Fibroblast of lung (primary cell): Measurements from ENCODE around the gene OIP5. TPM values are rescaled to one million over a fixed set of nuclear protein-coding genes. Genes with fewer than 3 reads are reported as not detected.

Experiments used
- DNase-seq, 2 donors: peaks; one replicate each; pipeline versions ENCODE4 v3.0.0 to v3.0.0-alpha.2; 2010; ENCODE audit warnings: low read depth in 2 of 2
- H2AFZ ChIP-seq: 2 replicates; pipeline ENCODE4 v1.5.1; 2012; ENCODE audit warnings: low read length, control low read depth, inconsistent platforms
- H3K27ac ChIP-seq: 2 replicates; pipeline ENCODE4 v1.5.1; 2011; ENCODE audit warnings: low read length, control low read depth; ENCODE audit not compliant: insufficient read depth
- H3K27me3 ChIP-seq: 2 replicates; pipeline ENCODE4 v1.5.1; 2011; ENCODE audit warnings: mild to moderate bottlenecking, low read length; ENCODE audit not compliant: control insufficient read depth, insufficient read depth
- H3K36me3 ChIP-seq: 2 replicates; pipeline ENCODE4 v1.5.1; 2011; ENCODE audit warnings: low read length; ENCODE audit not compliant: control insufficient read depth, insufficient read depth
- H3K4me1 ChIP-seq: 2 replicates; pipeline ENCODE4 v1.5.1; 2011; ENCODE audit warnings: low read length; ENCODE audit not compliant: control insufficient read depth, insufficient read depth; ENCODE audit errors: extremely low read depth
- H3K4me2 ChIP-seq: 2 replicates; pipeline ENCODE4 v1.5.1; 2011; ENCODE audit warnings: low read length, control low read depth; ENCODE audit not compliant: insufficient read depth; ENCODE audit errors: extremely low read depth
- H3K4me3 ChIP-seq, 4 experiments: fragments of 200-600 bp in 1 of 4; sonication (generic) in 1 of 4; replicated peaks in 1 of 4; 2 replicates each; pipeline ENCODE4 v1.5.1; 2011 to 2016; ENCODE audit warnings: low read length in 4 of 4, low read depth in 3 of 4, mild to moderate bottlenecking in 3 of 4, control low read depth in 2 of 4, inconsistent platforms in 1 of 4, mixed read lengths in 1 of 4; ENCODE audit not compliant: insufficient read depth in 1 of 4; ENCODE audit errors: control extremely low read depth in 1 of 4
- H3K79me2 ChIP-seq: 2 replicates; pipeline ENCODE4 v1.5.1; 2012; ENCODE audit warnings: mild to moderate bottlenecking, low read length, inconsistent platforms; ENCODE audit not compliant: control insufficient read depth, insufficient read depth
- H3K9ac ChIP-seq: 2 replicates; pipeline ENCODE4 v1.5.1; 2011; ENCODE audit warnings: mild to moderate bottlenecking, low read length, control low read depth; ENCODE audit not compliant: insufficient read depth
- H3K9me3 ChIP-seq: 2 replicates; pipeline ENCODE4 v1.5.1; 2012; ENCODE audit warnings: low read depth, low read length; ENCODE audit not compliant: control insufficient read depth, insufficient read depth
- H4K20me1 ChIP-seq: 2 replicates; pipeline ENCODE4 v1.5.1; 2011; ENCODE audit warnings: low read length; ENCODE audit not compliant: control insufficient read depth, insufficient read depth; ENCODE audit errors: extremely low read depth
- CTCF ChIP-seq, 2 donors: IDR thresholded peaks in 1 of 2; conservative IDR thresholded peaks in 1 of 2; 1 replicate in 1 of 2; 2 replicates in 1 of 2; pipeline ENCODE4 v1.5.1; 2011 to 2012; ENCODE audit warnings: low read length in 2 of 2, control low read depth in 1 of 2, inconsistent platforms in 1 of 2, low read depth in 1 of 2, mild to moderate bottlenecking in 1 of 2
- EZH2 ChIP-seq: IDR thresholded peaks from 2 replicates; pipeline ENCODE4 v1.5.1; 2012; ENCODE audit warnings: low read length, control low read depth, mild to moderate bottlenecking; ENCODE audit errors: missing control alignments
- polyA plus RNA-seq, 2 donors: library from polyadenylated mRNA; depleted of rRNA in 1 of 2; stranded (reverse) in 1 of 2; unstranded in 1 of 2; fragments of >200 nt; gene quantifications; 2 replicates each; pipeline ENCODE4 v1.2.1, GENCODE V29; 2011 to 2012; ENCODE audit warnings: missing spikeins in 1 of 2
- total RNA-seq: library from RNA; depleted of rRNA; stranded (reverse); fragments of >200 nt; gene quantifications from 2 replicates; pipeline ENCODE4 v1.2.1, GENCODE V29; 2014

OIP5 gene
- total and polyA plus RNA-seq, 2 donors (not counting 1 experiment from before 2014, with no cell fraction given), result 2.0 to 2.4 TPM

- Histone ChIP-seq H3K4me1 (no peaks in the 10 kb centered on the region), H3K4me2 (no peak overlapping the region), H3K9me3 (no peaks in the 10 kb centered on the region), H3K36me3 (peaks cover 5% of the 10 kb centered on the region), H3K4me3 (no peak overlapping the region), H3K79me2 (peaks cover 8% of the 10 kb centered on the region), H3K27me3 (no peaks in the 10 kb centered on the region), H3K27ac (no peak overlapping the region), H4K20me1 (no peaks in the 10 kb centered on the region), H3K9ac (no peak overlapping the region), H2AFZ (no peak overlapping the region)
- TF ChIP-seq CTCF (conservative IDR thresholded peaks at IDR 0.05 in 1 of 2, IDR thresholded peaks at IDR 0.05 in 1 of 2; ENCODE audit: low read depth in 1 of 2, low read length in 2 of 2), result no peak
- TF ChIP-seq EZH2, result no peak
- peak in 1 of 2 donors; percentile 17 for DNase-seq
Measured at GRCh38 chr15:41292521-41292920, 39.9 kb downstream of the OIP5 start.

GRCh38 chr15:41291065-41291631, 41.2 kb downstream of the OIP5 start:
- H3K27me3 ChIP-seq, result no peaks in the 10 kb centered on the region
- no peak overlapping the region for H2AFZ ChIP-seq
- no peak overlapping the region for H3K9ac ChIP-seq
- no peaks in the 10 kb centered on the region for H4K20me1 ChIP-seq
- H3K9me3 ChIP-seq, result no peaks in the 10 kb centered on the region
- no peak overlapping the region for H3K4me3 ChIP-seq
- no peak overlapping the region for H3K4me2 ChIP-seq
- no peak for DNase-seq
- H3K4me1 ChIP-seq, result no peaks in the 10 kb centered on the region
- TF ChIP-seq CTCF (conservative IDR thresholded peaks at IDR 0.05 in 1 of 2, IDR thresholded peaks at IDR 0.05 in 1 of 2; ENCODE audit: low read depth in 1 of 2, low read length in 2 of 2), result no peak
- no peak for TF ChIP-seq EZH2
- H3K36me3 ChIP-seq, result peaks cover 5% of the 10 kb centered on the region
- H3K79me2 ChIP-seq, result peaks cover 8% of the 10 kb centered on the region
- no peak overlapping the region for H3K27ac ChIP-seq

GRCh38 chr15:41289953-41290352, 42.4 kb downstream of the OIP5 start:
- no peaks in the 10 kb centered on the region for H3K27me3 ChIP-seq
- no peak for DNase-seq
- TF ChIP-seq CTCF (conservative IDR thresholded peaks at IDR 0.05 in 1 of 2, IDR thresholded peaks at IDR 0.05 in 1 of 2; ENCODE audit: low read depth in 1 of 2, low read length in 2 of 2) (no peak), EZH2 (no peak)

More at GRCh38 chr15:41289953-41290352, 42.4 kb downstream of the OIP5 start:
- H3K4me1 ChIP-seq, result peaks cover 2% of the 10 kb centered on the region
- no peak overlapping the region for H3K4me3 ChIP-seq
- H3K79me2 ChIP-seq, result peaks cover 19% of the 10 kb centered on the region
- no peak overlapping the region for H2AFZ ChIP-seq
- H3K27ac ChIP-seq, result no peak overlapping the region
- H3K36me3 ChIP-seq, result peaks cover 7% of the 10 kb centered on the region
- no peaks in the 10 kb centered on the region for H4K20me1 ChIP-seq
- H3K9me3 ChIP-seq, result no peaks in the 10 kb centered on the region
- H3K4me2 ChIP-seq, result no peak overlapping the region
- no peak overlapping the region for H3K9ac ChIP-seq
